Left lobe of liver (tissue), 2 donors: ENCODE measurements around the gene TFRC. TPM values are rescaled to one million over a fixed set of nuclear protein-coding genes. Genes with fewer than 3 reads are reported as not detected.
"Not testable (repeated sequence)": the region's sequence is repeated elsewhere in the genome, so short reads cannot be mapped to it uniquely, and the experiment has no call there.

Experiments used
- ATAC-seq: fragments of 200-7000 bp; cut with Tn5 transposase; one replicate; pipeline ENCODE4 v1.9.1; 2020; ENCODE audit warnings: mild to moderate bottlenecking, moderate library complexity
- DNase-seq: peaks from one replicate; pipeline ENCODE4 v3.0.0-alpha.2; 2020; ENCODE audit warnings: low spot score
- total RNA-seq: library from RNA; stranded (reverse); gene quantifications from one replicate; pipeline ENCODE4 v1.2.1, GENCODE V29; 2021
- donor health status: DM: no; HTN: no; CAD: no; lungs with moderate emphysema.
- donor health status: DM: no; HTN: yes; CAD: no.

TFRC gene
- total RNA-seq, result 20.9 TPM

- ATAC-seq (peak; percentile 90), DNase-seq (peak; percentile 97)
Observed at GRCh38 chr3:196081834-196082618, at the start of gene TFRC. Gene TFRC (minus strand): TSS chr3:196082090. CDS start chr3:196077099, 4,991 bp downstream.

GRCh38 chr3:196128172-196128843 lies 46.4 kb upstream of the TFRC start:
- ATAC-seq (no peak), DNase-seq (no peak)

GRCh38 chr3:196127308-196128040 lies 45.6 kb upstream of the TFRC start:
- ATAC-seq (peak; percentile 13), DNase-seq (no peak)

GRCh38 chr3:196124608-196125007 lies 42.7 kb upstream of the TFRC start:
- DNase-seq (no peak), ATAC-seq (no peak)

GRCh38 chr3:196122688-196123046 lies 40.8 kb upstream of the TFRC start:
- no peak for ATAC-seq

GRCh38 chr3:196122021-196122687 lies 40.3 kb upstream of the TFRC start:
- ATAC-seq, result peak; percentile 42
- no peak for DNase-seq

More at GRCh38 chr3:196122688-196123046, 40.8 kb upstream of the TFRC start:
- DNase-seq, result no peak

- DNase-seq, result no peak
- ATAC-seq, result no peak
Observed at GRCh38 chr3:196121066-196121465, 39.2 kb upstream of the TFRC start.

GRCh38 chr3:196120291-196120951 lies 38.5 kb upstream of the TFRC start:
- DNase-seq (no peak), ATAC-seq (no peak)

GRCh38 chr3:196117809-196118208 lies 35.9 kb upstream of the TFRC start:
- DNase-seq (no peak), ATAC-seq (no peak)

GRCh38 chr3:196115678-196116083 lies 33.8 kb upstream of the TFRC start:
- DNase-seq, result no peak
- no peak for ATAC-seq

GRCh38 chr3:196111939-196112386 lies 30.1 kb upstream of the TFRC start:
- DNase-seq, result no peak
- ATAC-seq, result no peak

GRCh38 chr3:196108075-196108743 lies 26.3 kb upstream of the TFRC start:
- DNase-seq (peak; percentile 63), ATAC-seq (peak; percentile 74)

- not testable (repeated sequence) for ATAC-seq
Observed at GRCh38 chr3:196104707-196105106, 22.8 kb upstream of the TFRC start.

GRCh38 chr3:196098365-196098980 lies 16.6 kb upstream of the TFRC start:
- not testable (repeated sequence) for DNase-seq, ATAC-seq

More at GRCh38 chr3:196104707-196105106, 22.8 kb upstream of the TFRC start:
- not testable (repeated sequence) for DNase-seq

GRCh38 chr3:196097373-196098154 lies 15.7 kb upstream of the TFRC start:
- no peak for DNase-seq
- no peak for ATAC-seq

- DNase-seq (peak; percentile 69), ATAC-seq (peak; percentile 98)
Observed at GRCh38 chr3:196096382-196096953, 14.6 kb upstream of the TFRC start.

- DNase-seq, result no peak
Observed at GRCh38 chr3:196093317-196094111, 11.6 kb upstream of the TFRC start.

More at GRCh38 chr3:196093317-196094111, 11.6 kb upstream of the TFRC start:
- ATAC-seq, result no peak
